ENCODE measurements around the gene PRRX2. TPM values are rescaled to one million over a fixed set of nuclear protein-coding genes. Genes with fewer than 3 reads are reported as not detected.

PRRX2 gene
- total and polyA plus RNA-seq, 9 donors: 0.20 to 4.0 (median 0.77) TPM

GRCh38 chr9:129648092-129648763 is 17.2 kb upstream of the PRRX2 start:
- H3K27me3 ChIP-seq: no peaks in the 10 kb centered on the region
- TF ChIP-seq CTCF (IDR thresholded peaks at IDR 0.05) (no peak), POLR2A (IDR thresholded peaks at IDR 0.05) (no peak), EP300 (IDR thresholded peaks at IDR 0.05) (no peak)
- H3K36me3 ChIP-seq: no peaks in the 10 kb centered on the region
- H3K27ac ChIP-seq: no peak overlapping the region
- H3K9me3 ChIP-seq: no peaks in the 10 kb centered on the region
- H3K4me3 ChIP-seq: no peak overlapping the region
- DNase-seq: no peak
- intact Hi-C loops (cut with DNase I): loop anchor here in 2 of 4 donors (5.0 kb wide), 2 partner anchors 89 to 139 kb away; no protein-coding TSS in a partner anchor
- no peaks in the 10 kb centered on the region for H3K4me1 ChIP-seq (ENCODE audit: insufficient read depth)
- WGBS, 3 donors: 70 to 75% (median 71%) methylated on average over 16 of the region's 16 CpGs

DNA sequence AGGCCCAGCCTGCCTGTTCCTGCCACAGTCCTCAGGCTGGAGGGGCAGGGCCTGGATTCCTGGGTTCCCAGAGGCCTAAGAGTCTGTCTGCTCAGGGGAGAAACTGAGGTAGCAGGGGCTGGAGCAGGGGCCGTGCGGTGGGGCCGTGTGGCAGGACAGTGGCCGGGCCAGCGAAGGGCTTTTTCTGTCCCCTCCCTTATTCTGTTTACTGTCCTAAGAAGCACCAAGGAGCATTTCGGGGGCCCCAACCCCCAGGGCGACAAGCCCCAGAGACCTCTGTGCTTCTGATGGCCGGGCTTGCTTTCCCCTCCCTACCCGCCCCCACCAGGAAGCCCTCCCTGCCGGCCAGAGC is 16.7 kb upstream of the PRRX2 start:
- H3K4me3 ChIP-seq: no peak overlapping the region
- H3K36me3 ChIP-seq: no peaks in the 10 kb centered on the region
- TF ChIP-seq POLR2A (IDR thresholded peaks at IDR 0.05): no peak
- H3K27me3 ChIP-seq: no peaks in the 10 kb centered on the region
- peaks cover under 1% of the 10 kb centered on the region for H3K4me1 ChIP-seq (ENCODE audit: insufficient read depth)
- no peak overlapping the region for H3K27ac ChIP-seq
- H3K9me3 ChIP-seq: no peaks in the 10 kb centered on the region
- 72 to 79% (median 74%) methylated on average over 10 of the region's 10 CpGs for WGBS, 3 donors
- intact Hi-C loops (cut with DNase I): loop anchor here in 2 of 4 donors (5.0 kb wide), 2 partner anchors 89 to 139 kb away; no protein-coding TSS in a partner anchor
- peak in 1 of 5 donors; percentile 12 for DNase-seq

DNA sequence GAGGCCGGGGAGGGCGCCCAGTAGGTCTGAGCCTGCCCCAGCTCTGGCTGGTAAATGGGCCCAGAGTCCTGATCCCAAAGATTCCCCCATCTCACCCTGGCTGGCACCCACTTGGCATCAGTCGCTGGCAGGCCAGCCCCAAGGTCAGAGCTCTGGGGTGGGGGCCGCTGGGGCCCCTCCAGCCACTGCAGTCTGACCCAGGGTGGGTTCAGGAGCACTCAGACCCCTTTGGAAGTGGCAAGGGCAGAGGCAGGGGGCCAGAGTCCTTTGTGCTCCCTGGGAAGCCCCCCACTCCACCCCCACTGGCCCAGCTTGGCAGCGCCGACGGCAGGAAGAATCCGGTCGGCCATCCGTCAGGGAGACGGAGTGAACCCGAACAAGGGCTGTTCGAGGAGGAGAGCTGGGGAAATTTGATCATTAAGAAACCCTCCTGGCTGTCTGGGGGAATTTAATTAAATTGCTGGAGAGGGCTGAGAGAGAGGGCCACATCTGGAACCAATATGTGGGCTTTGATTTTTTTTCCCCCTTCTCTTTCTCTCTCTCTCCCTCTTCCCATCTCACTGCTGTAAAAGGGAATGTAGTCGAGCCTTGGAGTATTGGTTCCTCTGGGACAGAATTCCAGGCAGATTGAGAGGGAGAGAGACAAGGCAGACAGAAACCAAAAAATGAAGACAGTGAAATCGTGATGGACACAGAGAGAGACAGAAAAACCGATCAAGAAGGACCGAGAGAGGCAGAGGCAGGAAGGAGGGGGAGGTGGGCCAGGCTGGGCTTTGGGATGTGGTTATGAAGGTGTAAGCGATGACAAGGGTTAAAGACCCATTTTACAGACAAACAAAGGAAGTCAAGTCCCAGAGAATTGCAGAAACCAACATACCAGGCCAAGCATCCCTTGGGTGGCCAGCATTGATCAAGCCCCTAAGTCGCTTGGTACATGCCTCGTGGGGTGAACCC is 15.4 kb upstream of the PRRX2 start:
- WGBS, 3 donors: 73 to 87% (median 81%) methylated on average over 19 to 20 of the region's 20 CpGs
- no peaks in the 10 kb centered on the region for H3K36me3 ChIP-seq
- H3K27ac ChIP-seq: no peak overlapping the region
- peak in 1 of 5 donors; percentile 20 for DNase-seq
- no peaks in the 10 kb centered on the region for H3K9me3 ChIP-seq
- no peak for TF ChIP-seq EP300 (IDR thresholded peaks at IDR 0.05)
- no peak for TF ChIP-seq CTCF (IDR thresholded peaks at IDR 0.05)
- no peak for TF ChIP-seq POLR2A (IDR thresholded peaks at IDR 0.05)
- no peak overlapping the region for H3K4me3 ChIP-seq
- H3K27me3 ChIP-seq: no peaks in the 10 kb centered on the region
- H3K4me1 ChIP-seq (ENCODE audit: insufficient read depth): peaks cover 6% of the 10 kb centered on the region
- intact Hi-C loops (cut with DNase I): loop anchor here in 2 of 4 donors (5.0 kb wide), 2 partner anchors 87 to 137 kb away; no protein-coding TSS in a partner anchor

GRCh38 chr9:129650680-129651235 is 14.7 kb upstream of the PRRX2 start:
- TF ChIP-seq POLR2A (IDR thresholded peaks at IDR 0.05) (no peak), CTCF (IDR thresholded peaks at IDR 0.05) (no peak), EP300 (IDR thresholded peaks at IDR 0.05) (no peak)
- peak in 1 of 5 donors; percentile 12 for DNase-seq
- no peaks in the 10 kb centered on the region for H3K9me3 ChIP-seq
- H3K27me3 ChIP-seq: no peaks in the 10 kb centered on the region
- WGBS, 3 donors: 77 to 85% (median 82%) methylated on average over 6 to 10 of the region's 10 CpGs
- intact Hi-C loops (cut with DNase I): no loop called here
- no peaks in the 10 kb centered on the region for H3K36me3 ChIP-seq
- H3K4me3 ChIP-seq: no peak overlapping the region
- H3K27ac ChIP-seq: no peak overlapping the region
- peaks cover 8% of the 10 kb centered on the region for H3K4me1 ChIP-seq (ENCODE audit: insufficient read depth)
